ENCODE measurements around the gene MIOX. TPM values are rescaled to one million over a fixed set of nuclear protein-coding genes. Genes with fewer than 3 reads are reported as not detected.

Gene MIOX
- total and polyA plus RNA-seq, 9 of the 15 experiments (the other 6 are each of a cell fraction or from before 2014, with no cell fraction given): 0.08 TPM; not detected in 8

DNA sequence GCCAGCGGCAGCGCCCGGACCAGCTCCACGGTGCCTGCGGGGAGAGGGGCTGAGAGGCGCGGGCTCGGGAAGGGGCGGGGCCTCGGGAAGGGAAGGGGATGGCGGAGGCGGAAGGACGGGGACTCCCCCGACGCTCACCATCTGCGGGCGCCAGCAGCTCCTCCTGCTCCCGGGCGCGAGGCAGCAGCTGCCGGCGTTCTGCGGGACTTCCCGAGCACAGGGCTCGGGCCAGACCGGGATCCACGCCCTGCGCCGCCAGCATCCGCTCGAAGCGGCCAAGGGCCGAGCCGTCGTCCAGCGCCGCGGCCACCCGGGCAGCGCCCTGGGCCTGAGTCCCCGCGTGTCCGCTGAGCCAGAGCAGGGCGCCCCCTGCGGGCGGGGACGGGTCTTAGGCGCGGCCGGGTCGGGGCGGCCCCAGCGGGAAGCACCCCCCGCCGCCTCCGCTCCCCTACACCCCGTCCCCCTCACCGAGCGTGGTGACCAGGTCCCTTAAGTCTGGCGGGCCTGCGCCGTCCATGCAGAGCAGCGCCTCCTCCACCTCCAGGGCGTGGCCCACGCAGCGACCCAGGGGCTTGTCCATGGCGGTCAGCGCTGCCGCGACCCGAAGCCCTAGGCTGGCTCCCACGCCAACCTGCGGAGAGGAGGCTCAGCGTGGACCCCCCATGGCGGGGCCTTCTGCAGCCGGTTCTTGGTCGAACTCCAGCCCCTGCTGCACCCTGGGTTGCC, 39.6 kb downstream of the MIOX start (continued):
- TF ChIP-seq ZBTB17 (CRISPR knock-in tag; IDR thresholded peaks at IDR 0.05): 0 out of 2 replicates have a peak, but pooled peaks have one; percentile 19
- TF ChIP-seq, protein P1, sequence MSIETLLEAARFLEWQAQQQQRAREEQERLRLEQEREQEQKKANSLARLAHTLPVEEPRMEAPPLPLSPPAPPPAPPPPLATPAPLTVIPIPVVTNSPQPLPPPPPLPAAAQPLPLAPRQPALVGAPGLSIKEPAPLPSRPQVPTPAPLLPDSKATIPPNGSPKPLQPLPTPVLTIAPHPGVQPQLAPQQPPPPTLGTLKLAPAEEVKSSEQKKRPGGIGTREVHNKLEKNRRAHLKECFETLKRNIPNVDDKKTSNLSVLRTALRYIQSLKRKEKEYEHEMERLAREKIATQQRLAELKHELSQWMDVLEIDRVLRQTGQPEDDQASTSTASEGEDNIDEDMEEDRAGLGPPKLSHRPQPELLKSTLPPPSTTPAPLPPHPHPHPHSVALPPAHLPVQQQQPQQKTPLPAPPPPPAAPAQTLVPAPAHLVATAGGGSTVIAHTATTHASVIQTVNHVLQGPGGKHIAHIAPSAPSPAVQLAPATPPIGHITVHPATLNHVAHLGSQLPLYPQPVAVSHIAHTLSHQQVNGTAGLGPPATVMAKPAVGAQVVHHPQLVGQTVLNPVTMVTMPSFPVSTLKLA (conservative IDR thresholded peaks at IDR 0.05): peak in 1 of 2 experiments; percentile 4; a peak in 1 of 4 replicates
- TF ChIP-seq, protein P2, sequence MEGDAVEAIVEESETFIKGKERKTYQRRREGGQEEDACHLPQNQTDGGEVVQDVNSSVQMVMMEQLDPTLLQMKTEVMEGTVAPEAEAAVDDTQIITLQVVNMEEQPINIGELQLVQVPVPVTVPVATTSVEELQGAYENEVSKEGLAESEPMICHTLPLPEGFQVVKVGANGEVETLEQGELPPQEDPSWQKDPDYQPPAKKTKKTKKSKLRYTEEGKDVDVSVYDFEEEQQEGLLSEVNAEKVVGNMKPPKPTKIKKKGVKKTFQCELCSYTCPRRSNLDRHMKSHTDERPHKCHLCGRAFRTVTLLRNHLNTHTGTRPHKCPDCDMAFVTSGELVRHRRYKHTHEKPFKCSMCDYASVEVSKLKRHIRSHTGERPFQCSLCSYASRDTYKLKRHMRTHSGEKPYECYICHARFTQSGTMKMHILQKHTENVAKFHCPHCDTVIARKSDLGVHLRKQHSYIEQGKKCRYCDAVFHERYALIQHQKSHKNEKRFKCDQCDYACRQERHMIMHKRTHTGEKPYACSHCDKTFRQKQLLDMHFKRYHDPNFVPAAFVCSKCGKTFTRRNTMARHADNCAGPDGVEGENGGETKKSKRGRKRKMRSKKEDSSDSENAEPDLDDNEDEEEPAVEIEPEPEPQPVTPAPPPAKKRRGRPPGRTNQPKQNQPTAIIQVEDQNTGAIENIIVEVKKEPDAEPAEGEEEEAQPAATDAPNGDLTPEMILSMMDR (IDR thresholded peaks at IDR 0.05 in 2 of 3, conservative IDR thresholded peaks at IDR 0.05 in 1 of 3; ENCODE audit: insufficient read depth in 2 of 3, low read depth in 1 of 3, low read length in 3 of 3): peak; percentile 42 to 64 (median 52)
- TF ChIP-seq SP1 (CRISPR knock-in tag; IDR thresholded peaks at IDR 0.05): peak; percentile 50; the same call in 1 of the 2 replicates
- TF ChIP-seq FOXA1 (IDR thresholded peaks at IDR 0.05; ENCODE audit: borderline replicate concordance): no peak
- 0 out of 2 replicates have a peak, but pooled peaks have one; percentile 7 for TF ChIP-seq POLR2H (tag; IDR thresholded peaks at IDR 0.05; ENCODE audit: low read depth)
- TF ChIP-seq DPF2 (IDR thresholded peaks at IDR 0.05): 0 out of 2 replicates have a peak, but pooled peaks have one; percentile 32
- no peak for TF ChIP-seq NR2C1 (IDR thresholded peaks at IDR 0.05)
- TF ChIP-seq NR2C1 (tag; IDR thresholded peaks at IDR 0.05): peak; percentile 20; the same call in 1 of the 2 replicates
- peak; percentile 28; the same call in 1 of the 2 replicates for TF ChIP-seq NFIC (IDR thresholded peaks at IDR 0.05)
- TF ChIP-seq, protein P3, sequence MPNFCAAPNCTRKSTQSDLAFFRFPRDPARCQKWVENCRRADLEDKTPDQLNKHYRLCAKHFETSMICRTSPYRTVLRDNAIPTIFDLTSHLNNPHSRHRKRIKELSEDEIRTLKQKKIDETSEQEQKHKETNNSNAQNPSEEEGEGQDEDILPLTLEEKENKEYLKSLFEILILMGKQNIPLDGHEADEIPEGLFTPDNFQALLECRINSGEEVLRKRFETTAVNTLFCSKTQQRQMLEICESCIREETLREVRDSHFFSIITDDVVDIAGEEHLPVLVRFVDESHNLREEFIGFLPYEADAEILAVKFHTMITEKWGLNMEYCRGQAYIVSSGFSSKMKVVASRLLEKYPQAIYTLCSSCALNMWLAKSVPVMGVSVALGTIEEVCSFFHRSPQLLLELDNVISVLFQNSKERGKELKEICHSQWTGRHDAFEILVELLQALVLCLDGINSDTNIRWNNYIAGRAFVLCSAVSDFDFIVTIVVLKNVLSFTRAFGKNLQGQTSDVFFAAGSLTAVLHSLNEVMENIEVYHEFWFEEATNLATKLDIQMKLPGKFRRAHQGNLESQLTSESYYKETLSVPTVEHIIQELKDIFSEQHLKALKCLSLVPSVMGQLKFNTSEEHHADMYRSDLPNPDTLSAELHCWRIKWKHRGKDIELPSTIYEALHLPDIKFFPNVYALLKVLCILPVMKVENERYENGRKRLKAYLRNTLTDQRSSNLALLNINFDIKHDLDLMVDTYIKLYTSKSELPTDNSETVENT (CRISPR knock-in tag; IDR thresholded peaks at IDR 0.05): peak; percentile 48; the same call in 1 of the 2 replicates
- TF ChIP-seq ZNF197 (CRISPR knock-in tag; IDR thresholded peaks at IDR 0.05; ENCODE audit: low read depth): no peak
- no peak for TF ChIP-seq PHF20 (IDR thresholded peaks at IDR 0.05; ENCODE audit: partially characterized antibody)
- TF ChIP-seq ILF3 (IDR thresholded peaks at IDR 0.05; ENCODE audit: borderline replicate concordance): no peak
- TF ChIP-seq FUS (optimal IDR thresholded peaks at IDR 0.05; ENCODE audit: low read depth, low read length): peak; percentile 3
- no peak for TF ChIP-seq NFYB (IDR thresholded peaks at IDR 0.05; ENCODE audit: extremely low read depth, insufficient read length)
- TF ChIP-seq HIVEP1 (CRISPR knock-in tag; IDR thresholded peaks at IDR 0.05): peak; percentile 67; the same call in 1 of the 2 replicates
- TF ChIP-seq, protein P4, sequence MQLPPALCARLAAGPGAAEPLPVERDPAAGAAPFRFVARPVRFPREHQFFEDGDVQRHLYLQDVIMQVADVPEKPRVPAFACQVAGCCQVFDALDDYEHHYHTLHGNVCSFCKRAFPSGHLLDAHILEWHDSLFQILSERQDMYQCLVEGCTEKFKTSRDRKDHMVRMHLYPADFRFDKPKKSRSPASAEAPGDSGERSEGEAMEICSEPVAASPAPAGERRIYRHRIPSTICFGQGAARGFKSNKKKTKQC (CRISPR knock-in tag; IDR thresholded peaks at IDR 0.05): peak; percentile 69; the same call in 1 of the 2 replicates
- peak; percentile 67 for TF ChIP-seq RBM22 (IDR thresholded peaks at IDR 0.05; ENCODE audit: low read depth, low read length, poor library complexity, severe bottlenecking)
- TF ChIP-seq ZNF830 (CRISPR knock-in tag; IDR thresholded peaks at IDR 0.05): 0 out of 2 replicates have a peak, but pooled peaks have one; percentile 26
- TF ChIP-seq DMBX1 (CRISPR knock-in tag; IDR thresholded peaks at IDR 0.05; ENCODE audit: borderline replicate concordance): 0 out of 2 replicates have a peak, but pooled peaks have one; percentile 36
- peak; percentile 96 for TF ChIP-seq L3MBTL2 (IDR thresholded peaks at IDR 0.05)
